GM10248 (cell line): ENCODE data around the gene SH3TC1.
A peak's percentile ranks its signal among the peaks of the same experiment; 100 is the strongest.

Experiments
- CTCF ChIA-PET: fragments of 300-600 bp; sonication (Branson Sonifier 250); formaldehyde crosslinking; extraction: SDS; loops from one replicate; lab custom pipeline; 2021; ENCODE audit warnings: antibody characterized with exemption; lab: Yijun Ruan, JAX
- POLR2A ChIA-PET: fragments of 350-650 bp; sonication (Branson Sonifier 250); formaldehyde crosslinking; extraction: SDS; loops from one replicate; lab custom pipeline; 2020; ENCODE audit warnings: antibody characterized with exemption; lab: Yijun Ruan, JAX
- DNase-seq: peaks from one replicate; pipeline ENCODE4 v3.0.0; 2012; ENCODE audit errors: extremely low spot score
- TF ChIP-seq, protein P1 (sequence below): IDR thresholded peaks from 2 replicates; pipeline ENCODE4 v1.5.1; 2012; ENCODE audit warnings: mild to moderate bottlenecking, low read depth; ENCODE audit errors: extremely low read depth, missing control alignments, control extremely low read depth

SH3TC1 gene

DNA sequence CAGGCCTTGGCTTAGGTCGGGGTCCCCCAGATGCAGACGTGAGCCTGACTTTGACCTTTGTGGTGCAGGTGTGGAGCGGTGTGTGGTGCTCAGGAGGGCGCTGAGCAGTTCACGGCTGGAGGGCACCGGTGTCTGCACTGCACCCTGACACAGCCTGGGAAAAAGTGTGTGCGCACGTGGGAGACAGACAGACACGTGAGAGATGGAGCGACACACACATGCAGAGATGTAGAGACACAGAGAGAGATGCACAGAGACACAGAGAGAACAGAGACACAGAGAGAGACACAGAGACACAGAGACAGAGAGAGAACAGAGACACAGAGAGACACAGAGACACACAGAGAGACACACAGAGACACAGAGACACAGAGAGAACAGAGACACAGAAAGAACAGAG is 64.3 kb downstream of the SH3TC1 start:
- TF ChIP-seq, protein P1, sequence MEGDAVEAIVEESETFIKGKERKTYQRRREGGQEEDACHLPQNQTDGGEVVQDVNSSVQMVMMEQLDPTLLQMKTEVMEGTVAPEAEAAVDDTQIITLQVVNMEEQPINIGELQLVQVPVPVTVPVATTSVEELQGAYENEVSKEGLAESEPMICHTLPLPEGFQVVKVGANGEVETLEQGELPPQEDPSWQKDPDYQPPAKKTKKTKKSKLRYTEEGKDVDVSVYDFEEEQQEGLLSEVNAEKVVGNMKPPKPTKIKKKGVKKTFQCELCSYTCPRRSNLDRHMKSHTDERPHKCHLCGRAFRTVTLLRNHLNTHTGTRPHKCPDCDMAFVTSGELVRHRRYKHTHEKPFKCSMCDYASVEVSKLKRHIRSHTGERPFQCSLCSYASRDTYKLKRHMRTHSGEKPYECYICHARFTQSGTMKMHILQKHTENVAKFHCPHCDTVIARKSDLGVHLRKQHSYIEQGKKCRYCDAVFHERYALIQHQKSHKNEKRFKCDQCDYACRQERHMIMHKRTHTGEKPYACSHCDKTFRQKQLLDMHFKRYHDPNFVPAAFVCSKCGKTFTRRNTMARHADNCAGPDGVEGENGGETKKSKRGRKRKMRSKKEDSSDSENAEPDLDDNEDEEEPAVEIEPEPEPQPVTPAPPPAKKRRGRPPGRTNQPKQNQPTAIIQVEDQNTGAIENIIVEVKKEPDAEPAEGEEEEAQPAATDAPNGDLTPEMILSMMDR, result no peak
- CTCF ChIA-PET, result no interaction called here
- no peak for DNase-seq
- POLR2A ChIA-PET, result no interaction called here

DNA sequence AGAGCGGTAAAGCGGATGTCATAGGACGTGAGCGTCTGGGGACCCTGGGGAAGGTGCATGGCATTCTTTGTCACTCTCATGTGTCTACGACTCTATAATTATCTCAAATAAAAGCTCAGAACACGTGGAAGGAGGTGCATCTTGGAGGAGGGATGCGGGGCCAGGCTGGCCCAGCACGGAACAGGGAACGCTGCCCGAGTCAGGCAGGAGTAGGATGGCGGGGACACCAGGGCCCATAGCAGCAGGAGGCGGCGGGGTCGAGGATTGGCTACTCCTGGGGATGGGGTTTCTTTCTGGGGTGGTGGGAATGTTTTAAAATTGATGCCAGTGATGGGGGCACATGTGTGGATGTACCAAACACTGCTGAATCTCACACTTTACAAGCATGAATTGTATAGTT is 65.0 kb downstream of the SH3TC1 start:
- POLR2A ChIA-PET, result no interaction called here
- CTCF ChIA-PET, result no interaction called here
- TF ChIP-seq, protein P1, result no peak
- no peak for DNase-seq

DNA sequence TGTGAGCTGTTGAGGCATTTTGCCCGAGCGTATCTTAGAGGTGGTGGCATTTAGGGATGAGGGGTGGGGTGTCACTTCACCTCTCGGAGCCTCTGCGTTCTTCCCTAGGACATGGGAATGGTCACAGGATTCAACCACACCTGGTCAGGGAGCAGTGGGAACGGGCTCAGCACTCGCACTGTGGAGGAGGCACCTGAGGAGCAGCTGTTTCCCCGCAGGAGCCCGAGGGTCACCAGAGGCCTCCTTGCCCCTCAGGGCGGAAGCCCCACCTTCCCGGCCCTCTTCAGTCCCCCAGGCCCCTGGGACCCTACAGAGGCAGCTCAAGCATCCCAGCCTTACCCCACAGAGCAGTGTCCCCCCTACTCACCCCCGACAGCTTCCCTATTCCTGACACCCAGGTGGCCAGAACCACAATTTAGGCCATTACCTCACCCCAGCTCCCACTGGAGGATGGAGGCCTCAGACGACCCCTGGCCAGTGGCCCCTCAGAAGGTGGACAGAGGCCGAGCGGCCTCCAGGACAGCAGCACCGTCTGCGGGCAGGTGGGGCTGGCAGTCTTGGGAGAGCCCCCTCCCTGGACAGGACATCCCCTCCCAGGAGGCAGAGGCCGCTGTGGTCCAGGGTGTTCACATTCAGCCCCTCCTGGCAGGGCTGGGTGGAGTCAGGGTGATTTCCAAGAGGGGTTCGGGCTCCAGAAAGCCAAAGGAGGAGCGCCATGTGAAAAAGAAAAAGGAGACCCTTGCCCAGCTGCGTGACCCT is 66.3 kb downstream of the SH3TC1 start:
- ChIA-PET POLR2A (no interaction called here), CTCF (interaction anchor here (0.7 to 4.4 kb wide), 4 partner anchors 23 to 141 kb away, joined by 3 to 85 read pairs (median 5); no protein-coding TSS in a partner anchor)
- TF ChIP-seq, protein P1, result no peak
- DNase-seq, result no peak

DNA sequence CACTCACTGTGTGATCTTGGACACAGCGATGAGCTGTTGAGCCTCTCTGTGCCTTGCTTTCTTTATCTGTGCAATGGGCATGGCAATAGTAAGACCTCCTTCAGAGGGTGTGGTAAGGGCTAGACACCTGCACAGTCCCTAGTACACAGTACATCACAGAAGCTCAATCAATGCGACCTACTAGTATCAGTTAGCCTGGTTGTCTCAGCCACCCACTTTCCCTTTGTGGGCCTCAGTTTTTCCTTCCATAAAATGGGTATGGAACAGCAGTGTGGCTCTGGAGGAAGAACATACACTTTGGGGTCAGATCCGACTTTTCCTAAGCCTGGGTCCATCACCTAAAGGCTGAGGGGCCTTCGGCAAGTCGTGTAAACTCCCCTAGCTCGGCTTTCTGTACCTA is 67.0 kb downstream of the SH3TC1 start:
- CTCF ChIA-PET, result interaction anchor here (0.6 to 4.4 kb wide), 8 partner anchors 10 to 140 kb away, joined by 3 to 85 read pairs (median 4); no protein-coding TSS in a partner anchor
- DNase-seq, result no peak
- POLR2A ChIA-PET, result no interaction called here
- TF ChIP-seq, protein P1, result no peak

DNA sequence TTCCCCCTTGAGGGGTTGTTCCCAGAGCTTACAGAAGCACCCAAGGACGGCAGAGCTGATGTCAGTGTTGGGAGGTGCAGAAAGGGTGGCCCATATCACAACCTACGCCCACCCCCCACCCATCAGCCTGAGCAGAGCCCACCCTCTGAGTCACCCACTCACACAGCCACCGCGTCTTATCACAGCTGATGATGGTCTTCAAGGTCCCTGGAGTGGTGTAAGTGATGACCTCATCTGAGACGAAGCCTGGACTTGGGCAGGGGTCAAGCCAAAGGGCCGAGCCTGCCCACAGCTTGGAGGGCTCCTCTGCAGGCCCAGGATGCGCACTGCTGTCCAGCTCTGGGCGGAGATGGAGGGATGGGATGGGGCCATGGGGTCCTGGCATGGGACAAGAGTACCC is 67.4 kb downstream of the SH3TC1 start:
- no peak for DNase-seq
- TF ChIP-seq, protein P1, result no peak
- ChIA-PET POLR2A (no interaction called here), CTCF (interaction anchor here (0.6 to 4.4 kb wide), 14 partner anchors 10 to 202 kb away, joined by 3 to 85 read pairs (median 4); no protein-coding TSS in a partner anchor)

DNA sequence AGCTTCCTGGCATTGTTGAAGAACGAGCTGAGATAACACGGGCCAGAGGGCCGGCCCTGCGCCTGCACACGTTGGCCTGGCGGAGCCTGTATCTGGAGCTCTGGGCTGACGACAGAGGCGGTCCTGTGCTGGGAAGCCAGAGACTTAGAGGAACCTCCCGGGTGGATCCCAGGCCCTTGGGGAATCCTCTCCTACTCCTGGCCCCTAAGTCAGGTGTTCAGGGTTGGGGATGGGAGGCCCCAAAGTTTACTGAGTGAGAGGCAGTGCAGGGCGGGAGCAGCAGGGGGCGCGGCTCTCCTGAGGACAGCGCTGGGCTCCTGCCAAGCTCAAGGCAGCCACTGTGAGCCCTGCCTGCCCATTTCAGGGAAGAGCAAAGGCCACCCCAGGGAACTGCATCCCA is 68.0 kb downstream of the SH3TC1 start:
- ChIA-PET CTCF (interaction anchor here (0.8 to 4.4 kb wide), 17 partner anchors 9 to 202 kb away, joined by 3 to 85 read pairs (median 4); no protein-coding TSS in a partner anchor), POLR2A (no interaction called here)
- TF ChIP-seq, protein P1, result peak; percentile 73
- DNase-seq, result peak; percentile 82
